Stimulated activated CD4-positive, alpha-beta T cell treated with anti-CD3 and anti-CD28 coated beads, Interleukin-12 subunit alpha, Interleukin-12 subunit beta, amount 100 ng/mL, for 48 hours (primary cell): ENCODE measurements around the gene C16orf74.

Experiments
- DNase-seq, 3 donors: peaks; one replicate each; pipeline ENCODE4 v3.0.0-alpha.2; 2020; ENCODE audit warnings: low read depth in 2 of 3, low spot score in 1 of 3

The C16orf74 gene

DNA sequence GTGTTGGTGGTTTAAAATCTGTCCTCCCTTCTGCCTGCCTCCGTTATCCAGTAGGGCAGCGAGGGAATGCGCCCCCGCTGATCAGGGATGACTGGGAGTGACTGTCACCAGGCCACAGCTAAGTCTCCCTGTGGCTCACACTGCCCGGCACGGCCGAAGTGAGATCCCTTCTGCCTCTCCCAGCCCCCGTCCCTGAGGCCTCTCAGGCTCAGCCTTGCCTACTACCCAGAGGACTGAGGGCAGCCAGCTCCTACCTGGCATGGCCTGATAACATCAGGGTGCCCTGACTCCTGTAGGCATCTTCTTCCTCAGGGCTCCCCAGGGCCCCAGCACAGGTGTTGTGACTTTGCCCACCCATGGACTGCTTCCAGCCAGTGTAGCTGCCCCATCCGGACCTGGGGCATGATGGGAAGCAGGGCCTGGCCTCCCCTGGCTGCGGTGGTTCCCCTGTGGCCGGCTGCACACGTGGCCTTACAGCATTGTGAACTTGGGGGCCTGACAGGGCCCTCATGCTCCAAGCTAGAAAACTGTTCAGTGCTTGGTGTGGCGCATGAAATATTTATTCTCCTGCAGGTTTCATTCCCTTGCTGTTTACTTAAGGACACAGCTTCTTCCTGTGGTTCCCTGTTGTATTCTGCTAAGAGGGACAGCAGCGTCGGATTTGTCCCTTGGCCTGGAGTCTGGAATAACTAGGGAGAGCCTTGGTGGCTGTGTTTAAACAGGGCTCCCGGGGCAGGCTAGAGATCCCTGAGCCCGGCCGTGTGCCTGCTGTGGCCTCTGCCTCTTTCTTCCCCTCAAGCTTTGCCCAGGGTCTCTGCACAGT is 92.2 kb downstream of the C16orf74 start:
- no peak for DNase-seq

DNA sequence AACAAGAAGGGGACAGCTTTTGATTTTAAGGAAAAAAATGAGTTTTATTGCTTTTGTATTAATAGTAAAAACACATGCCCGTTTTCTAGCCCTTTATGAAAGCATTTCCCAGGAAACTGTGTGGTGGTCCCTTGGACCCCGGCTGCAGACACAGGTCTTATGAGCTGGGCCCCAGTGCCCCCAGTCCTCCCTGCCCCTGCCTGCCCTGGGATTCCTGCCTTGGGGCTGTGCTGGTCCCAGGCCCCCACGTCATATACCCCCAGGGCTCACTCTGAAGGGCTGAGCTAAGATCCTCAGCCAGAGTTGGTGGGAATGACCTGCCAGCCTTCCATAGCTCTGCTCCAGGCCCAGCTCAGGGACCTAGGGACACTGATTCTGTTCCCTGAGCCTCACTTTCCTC is 92.9 kb downstream of the C16orf74 start:
- no peak for DNase-seq
